Activated CD8-positive, alpha-beta T cell treated with anti-CD3 and anti-CD28 coated beads for 36 hours (primary cell): Measurements from ENCODE around the gene AIFM2. TPM values are rescaled to one million over a fixed set of nuclear protein-coding genes. Genes with fewer than 3 reads are reported as not detected.
"Not testable (repeated sequence)": the region's sequence is repeated elsewhere in the genome, so short reads cannot be mapped to it uniquely, and the experiment has no call there.

Experiments
- ATAC-seq: fragments of 200-7000 bp; cut with Tn5 transposase; one replicate; pipeline ENCODE4 v1.10.0; 2021; ENCODE audit warnings: mild to moderate bottlenecking, moderate library complexity
- CTCF ChIA-PET: fragments of 350-600 bp; sonication (Branson Sonifier 250); formaldehyde crosslinking; loops from one replicate; lab custom pipeline; 2021; ENCODE audit warnings: antibody characterized with exemption; lab: Charles Lee
- POLR2A ChIA-PET: fragments of 350-600 bp; sonication (Branson Sonifier 250); formaldehyde crosslinking; loops from one replicate; lab custom pipeline; 2021; ENCODE audit warnings: antibody characterized with exemption; lab: Charles Lee
- DNase-seq: peaks from one replicate; pipeline ENCODE4 v3.0.0-alpha.2; 2020
- H3K27ac Mint-ChIP-seq: one replicate; pipeline ENCODE4 v1.8.0; 2021; ENCODE audit warnings: mild to moderate bottlenecking, mixed read lengths
- H3K27me3 Mint-ChIP-seq: one replicate; pipeline ENCODE4 v1.8.0; 2021; ENCODE audit warnings: mixed read lengths
- H3K36me3 Mint-ChIP-seq: one replicate; pipeline ENCODE4 v1.8.0; 2021; ENCODE audit warnings: low read depth, mixed read lengths
- H3K4me1 Mint-ChIP-seq: one replicate; pipeline ENCODE4 v1.8.0; 2021; ENCODE audit warnings: low read depth, mixed read lengths
- H3K4me3 Mint-ChIP-seq: one replicate; pipeline ENCODE4 v1.8.0; 2021; ENCODE audit warnings: mild to moderate bottlenecking, moderate library complexity, mixed read lengths
- H3K9me3 Mint-ChIP-seq: one replicate; pipeline ENCODE4 v1.8.0; 2021; ENCODE audit warnings: mixed read lengths
- intact Hi-C: fragments of 100-400 bp; cut with micrococcal nuclease; formaldehyde crosslinking; loops from one replicate; pipeline ENCODE4 v1.10.0; 2022
- total RNA-seq, 2 experiments: library from RNA; stranded (reverse); gene quantifications; one replicate each; pipeline ENCODE4 v1.2.3, GENCODE V29; 2021
- TF ChIP-seq, protein P1 (sequence below): fragments of 200-600 bp; IDR thresholded peaks from one replicate; pipeline ENCODE4 v1.8.0; 2022; ENCODE audit warnings: antibody characterized with exemption, mild to moderate bottlenecking

Gene AIFM2
- total RNA-seq, 2 experiments from 2014 or later: 6.3 to 8.2 TPM

DNA sequence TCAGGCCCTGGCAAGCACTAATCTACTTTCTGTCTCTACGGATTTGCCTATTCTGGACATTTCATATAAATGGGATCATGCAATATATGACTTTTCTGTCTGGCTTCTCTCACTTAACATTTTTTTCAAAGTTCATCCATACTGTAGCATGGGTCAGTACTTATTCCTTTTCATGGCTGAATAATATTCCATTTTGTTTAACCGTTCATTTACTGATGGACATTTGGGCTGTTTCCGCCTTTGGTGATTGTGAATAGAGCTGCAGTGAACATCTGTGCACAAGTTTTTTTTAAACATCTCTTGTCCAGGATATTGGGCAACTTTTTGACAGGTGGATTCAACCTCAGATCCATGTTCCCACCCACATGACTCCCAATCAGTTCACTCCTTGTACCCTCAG is 31.0 kb downstream of the AIFM2 start:
- Mint-ChIP-seq H3K27ac (no peak overlapping the region), H3K4me1 (peaks cover 2% of the 10 kb centered on the region), H3K27me3 (no peaks in the 10 kb centered on the region), H3K4me3 (no peak overlapping the region), H3K36me3 (peaks cover 14% of the 10 kb centered on the region), H3K9me3 (no peaks in the 10 kb centered on the region)
- TF ChIP-seq, protein P1, sequence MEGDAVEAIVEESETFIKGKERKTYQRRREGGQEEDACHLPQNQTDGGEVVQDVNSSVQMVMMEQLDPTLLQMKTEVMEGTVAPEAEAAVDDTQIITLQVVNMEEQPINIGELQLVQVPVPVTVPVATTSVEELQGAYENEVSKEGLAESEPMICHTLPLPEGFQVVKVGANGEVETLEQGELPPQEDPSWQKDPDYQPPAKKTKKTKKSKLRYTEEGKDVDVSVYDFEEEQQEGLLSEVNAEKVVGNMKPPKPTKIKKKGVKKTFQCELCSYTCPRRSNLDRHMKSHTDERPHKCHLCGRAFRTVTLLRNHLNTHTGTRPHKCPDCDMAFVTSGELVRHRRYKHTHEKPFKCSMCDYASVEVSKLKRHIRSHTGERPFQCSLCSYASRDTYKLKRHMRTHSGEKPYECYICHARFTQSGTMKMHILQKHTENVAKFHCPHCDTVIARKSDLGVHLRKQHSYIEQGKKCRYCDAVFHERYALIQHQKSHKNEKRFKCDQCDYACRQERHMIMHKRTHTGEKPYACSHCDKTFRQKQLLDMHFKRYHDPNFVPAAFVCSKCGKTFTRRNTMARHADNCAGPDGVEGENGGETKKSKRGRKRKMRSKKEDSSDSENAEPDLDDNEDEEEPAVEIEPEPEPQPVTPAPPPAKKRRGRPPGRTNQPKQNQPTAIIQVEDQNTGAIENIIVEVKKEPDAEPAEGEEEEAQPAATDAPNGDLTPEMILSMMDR: no peak
- intact Hi-C loops: no loop called here
- POLR2A ChIA-PET: no interaction called here
- ATAC-seq: no peak
- no peak for DNase-seq
- CTCF ChIA-PET: interaction anchor here (3.0 kb wide), 1 partner anchor 15 kb away, joined by 16 read pairs; no protein-coding TSS in a partner anchor

DNA sequence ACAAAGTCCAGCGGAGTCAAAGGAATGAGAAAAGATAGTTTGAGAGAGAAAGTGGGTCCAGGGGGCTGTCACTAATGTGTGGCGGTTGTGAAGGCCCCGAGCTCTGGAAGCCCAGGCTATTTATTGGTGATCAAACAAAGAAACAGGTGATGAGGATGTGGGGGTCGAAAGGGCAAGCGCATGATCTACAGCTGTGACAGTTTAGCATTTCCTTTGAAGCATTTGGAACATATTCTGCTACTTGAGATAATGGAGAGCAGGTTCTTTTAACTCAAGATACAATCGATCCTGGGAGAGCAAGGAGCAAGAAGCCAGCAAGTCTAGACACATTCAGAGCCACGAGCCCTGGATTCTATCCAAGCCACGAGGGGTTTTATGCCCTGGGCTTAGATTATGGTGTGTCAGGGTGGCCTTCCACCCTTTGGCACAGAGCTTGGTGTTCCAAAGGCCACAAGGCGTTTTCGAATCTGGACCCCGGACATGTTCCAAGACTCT is 31.5 kb downstream of the AIFM2 start:
- POLR2A ChIA-PET: not testable (repeated sequence)
- peaks cover 14% of the 10 kb centered on the region for H3K36me3 Mint-ChIP-seq

DNA sequence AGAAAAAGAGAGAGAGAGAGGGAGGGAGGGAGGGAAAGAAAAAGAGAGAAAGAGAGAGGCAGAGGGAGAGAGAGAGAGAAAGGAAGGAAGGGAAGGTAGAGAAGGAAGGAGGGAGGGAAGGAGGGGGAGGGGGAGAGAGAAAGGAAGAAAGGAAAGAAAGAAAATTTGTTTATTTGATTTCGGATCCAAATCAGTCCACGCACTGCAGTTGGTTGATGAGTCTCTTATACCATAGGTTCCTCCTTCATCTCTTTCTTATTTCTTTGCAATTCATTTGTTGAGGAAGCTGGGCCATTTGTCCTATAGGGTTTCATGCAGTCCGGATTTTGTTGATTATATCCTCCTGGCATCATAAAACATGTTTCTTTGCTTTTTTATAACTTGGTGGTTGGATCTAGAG is 34.4 kb downstream of the AIFM2 start:
- Mint-ChIP-seq H3K36me3 (peaks cover 18% of the 10 kb centered on the region), H3K9me3 (no peaks in the 10 kb centered on the region), H3K27me3 (no peaks in the 10 kb centered on the region), H3K27ac (no peak overlapping the region), H3K4me3 (no peak overlapping the region), H3K4me1 (peaks cover 27% of the 10 kb centered on the region)
- ATAC-seq (no peak), DNase-seq (no peak)
- POLR2A ChIA-PET: no interaction called here
- CTCF ChIA-PET: interaction anchor here (0.7 to 7.5 kb wide), 2 partner anchors 18 to 35 kb away, joined by 3 to 99 read pairs; no protein-coding TSS in a partner anchor
- intact Hi-C loops: no loop called here
- TF ChIP-seq, protein P1: no peak

More for the DNA sequence above, 31.5 kb downstream of the AIFM2 start:
- H3K27me3 Mint-ChIP-seq, H3K4me3 Mint-ChIP-seq, H3K27ac Mint-ChIP-seq, ATAC-seq, H3K4me1 Mint-ChIP-seq, DNase-seq, H3K9me3 Mint-ChIP-seq, intact Hi-C loops: not testable (repeated sequence)
- CTCF ChIA-PET: interaction anchor here (3.0 kb wide), 1 partner anchor 15 kb away, joined by 16 read pairs; no protein-coding TSS in a partner anchor

DNA sequence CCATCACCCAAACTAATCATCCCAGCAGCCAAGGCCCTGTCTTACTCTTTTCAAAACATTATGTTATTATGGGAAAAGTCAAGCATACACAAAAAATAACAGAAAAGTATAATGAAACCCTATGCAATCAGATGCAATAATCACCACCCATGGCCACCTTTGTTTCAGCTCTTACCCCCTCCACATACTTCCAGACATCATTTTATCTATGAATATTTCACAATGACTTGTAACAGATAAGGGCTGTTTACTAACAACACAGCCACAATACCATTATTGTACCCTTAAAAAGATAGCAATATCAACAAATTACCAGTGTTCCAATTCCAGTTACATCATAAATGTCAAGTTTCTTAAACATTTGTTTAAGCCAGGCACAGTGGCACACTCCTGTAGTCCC is 35.2 kb downstream of the AIFM2 start:
- intact Hi-C loops: no loop called here
- peaks cover 34% of the 10 kb centered on the region for H3K4me1 Mint-ChIP-seq
- CTCF ChIA-PET: interaction anchor here (6.2 to 7.5 kb wide), 2 partner anchors 11 to 19 kb away, joined by 40 to 99 read pairs; no protein-coding TSS in a partner anchor
- no peaks in the 10 kb centered on the region for H3K27me3 Mint-ChIP-seq
- peaks cover 18% of the 10 kb centered on the region for H3K36me3 Mint-ChIP-seq
- TF ChIP-seq, protein P1: no peak
- ATAC-seq (no peak), DNase-seq (no peak)
- no peaks in the 10 kb centered on the region for H3K9me3 Mint-ChIP-seq
- no peak overlapping the region for H3K27ac Mint-ChIP-seq
- no peak overlapping the region for H3K4me3 Mint-ChIP-seq
- POLR2A ChIA-PET: no interaction called here

DNA sequence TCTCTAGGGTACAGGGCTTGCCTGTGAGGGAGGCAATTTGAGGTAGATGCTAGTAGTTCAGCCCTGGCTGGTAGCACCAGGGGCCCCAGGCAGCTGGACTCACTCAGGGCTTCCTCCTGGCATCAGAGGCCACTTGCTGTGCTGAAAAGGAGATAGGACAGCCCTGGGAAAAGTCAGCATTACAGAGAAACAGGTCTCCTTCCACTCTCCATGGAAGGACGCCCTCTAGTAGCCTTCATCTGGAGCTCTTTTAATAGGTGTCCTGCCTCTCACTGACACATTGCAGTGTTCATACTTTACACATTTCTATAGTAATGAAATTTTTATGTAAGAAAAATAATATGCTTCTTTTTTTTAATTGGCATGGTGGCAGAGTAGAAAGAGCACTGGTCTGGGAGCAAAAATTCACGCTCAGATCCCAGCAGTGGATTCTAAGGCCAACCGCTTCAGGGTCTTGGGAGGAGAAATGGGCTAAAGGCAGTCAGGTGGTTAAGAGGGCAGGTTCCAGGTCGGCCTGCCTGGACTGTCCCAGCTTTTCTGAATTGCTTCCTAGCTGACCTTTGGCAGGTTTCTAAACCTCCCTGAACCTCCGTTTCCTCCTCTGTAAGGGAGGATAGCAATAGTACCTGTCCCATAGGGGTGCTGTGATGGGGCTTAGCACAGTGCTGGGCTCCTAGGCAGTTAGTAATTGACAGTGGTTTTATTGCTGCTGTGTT is 35.8 kb downstream of the AIFM2 start:
- POLR2A ChIA-PET: interaction anchor here (2.7 kb wide), 1 partner anchor 48 kb away, joined by 12 read pairs; no protein-coding TSS in a partner anchor
- H3K4me1 Mint-ChIP-seq: peaks cover 40% of the 10 kb centered on the region
- no peak for DNase-seq
- ATAC-seq: no peak
- no peaks in the 10 kb centered on the region for H3K27me3 Mint-ChIP-seq
- no peak overlapping the region for H3K4me3 Mint-ChIP-seq
- H3K9me3 Mint-ChIP-seq: no peaks in the 10 kb centered on the region
- TF ChIP-seq, protein P1: no peak
- peaks cover 18% of the 10 kb centered on the region for H3K36me3 Mint-ChIP-seq
- intact Hi-C loops: no loop called here
- H3K27ac Mint-ChIP-seq: no peak overlapping the region
- CTCF ChIA-PET: interaction anchor here (0.9 to 7.5 kb wide), 4 partner anchors 11 to 182 kb away, joined by 3 to 99 read pairs (median 22); no protein-coding TSS in a partner anchor
